Measurements from ENCODE around the gene LDHD.

The LDHD gene

GRCh38 chr16:75101635-75102034 lies 14.9 kb downstream of the LDHD start:
- Histone ChIP-seq H3K9ac (ENCODE audit: low read length) (no peak overlapping the region), H3K27ac (ENCODE audit: low read depth, low read length, poor library complexity, severe bottlenecking) (no peak overlapping the region), H3K9me3 (ENCODE audit: low read length) (no peaks in the 10 kb centered on the region), H3K4me3 (ENCODE audit: low read depth, low read length, poor library complexity, severe bottlenecking) (no peak overlapping the region), H3K9me2 (ENCODE audit: low read depth, low read length) (no peaks in the 10 kb centered on the region), H3F3A (ENCODE audit: insufficient read depth, low read length) (no peaks in the 10 kb centered on the region), H4K20me1 (ENCODE audit: insufficient read depth, low read length) (no peaks in the 10 kb centered on the region), H3K4me1 (ENCODE audit: insufficient read depth, low read length, severe bottlenecking) (no peaks in the 10 kb centered on the region), H3K36me3 (ENCODE audit: insufficient read depth, low read length) (no peaks in the 10 kb centered on the region), H3K79me2 (ENCODE audit: insufficient read depth, low read length) (no peaks in the 10 kb centered on the region), H3K27me3 (ENCODE audit: insufficient read depth, low read length) (no peaks in the 10 kb centered on the region), H3K4me2 (ENCODE audit: low read length) (no peak overlapping the region), H2AFZ (ENCODE audit: low read length) (no peak overlapping the region)
- no peak for TF ChIP-seq EZH2 (IDR thresholded peaks at IDR 0.05; ENCODE audit: borderline replicate concordance, low read length)
- TF ChIP-seq CTCF (IDR thresholded peaks at IDR 0.05; ENCODE audit: low read length): no peak

GRCh38 chr16:75100603-75100990 lies 16.0 kb downstream of the LDHD start:
- H3F3A ChIP-seq (ENCODE audit: insufficient read depth, low read length): no peaks in the 10 kb centered on the region
- TF ChIP-seq CTCF (IDR thresholded peaks at IDR 0.05; ENCODE audit: low read length) (no peak), EZH2 (IDR thresholded peaks at IDR 0.05; ENCODE audit: borderline replicate concordance, low read length) (no peak)
- H3K27ac ChIP-seq (ENCODE audit: low read depth, low read length, poor library complexity, severe bottlenecking): no peak overlapping the region
- no peak overlapping the region for H3K4me3 ChIP-seq (ENCODE audit: low read depth, low read length, poor library complexity, severe bottlenecking)
- H3K27me3 ChIP-seq (ENCODE audit: insufficient read depth, low read length): no peaks in the 10 kb centered on the region
- H3K36me3 ChIP-seq (ENCODE audit: insufficient read depth, low read length): no peaks in the 10 kb centered on the region
- H4K20me1 ChIP-seq (ENCODE audit: insufficient read depth, low read length): no peaks in the 10 kb centered on the region
- no peaks in the 10 kb centered on the region for H3K4me1 ChIP-seq (ENCODE audit: insufficient read depth, low read length, severe bottlenecking)
- H3K9ac ChIP-seq (ENCODE audit: low read length): no peak overlapping the region
- no peaks in the 10 kb centered on the region for H3K9me3 ChIP-seq (ENCODE audit: low read length)
- H3K4me2 ChIP-seq (ENCODE audit: low read length): no peak overlapping the region
- no peaks in the 10 kb centered on the region for H3K79me2 ChIP-seq (ENCODE audit: insufficient read depth, low read length)
- no peaks in the 10 kb centered on the region for H3K9me2 ChIP-seq (ENCODE audit: low read depth, low read length)
- no peak overlapping the region for H2AFZ ChIP-seq (ENCODE audit: low read length)

- Histone ChIP-seq H3F3A (ENCODE audit: insufficient read depth, low read length) (no peaks in the 10 kb centered on the region), H3K4me3 (ENCODE audit: low read depth, low read length, poor library complexity, severe bottlenecking) (no peak overlapping the region), H3K27ac (ENCODE audit: low read depth, low read length, poor library complexity, severe bottlenecking) (no peak overlapping the region), H4K20me1 (ENCODE audit: insufficient read depth, low read length) (no peaks in the 10 kb centered on the region), H3K4me2 (ENCODE audit: low read length) (no peak overlapping the region), H3K36me3 (ENCODE audit: insufficient read depth, low read length) (no peaks in the 10 kb centered on the region), H2AFZ (ENCODE audit: low read length) (no peak overlapping the region), H3K9me2 (ENCODE audit: low read depth, low read length) (no peaks in the 10 kb centered on the region), H3K4me1 (ENCODE audit: insufficient read depth, low read length, severe bottlenecking) (no peaks in the 10 kb centered on the region), H3K79me2 (ENCODE audit: insufficient read depth, low read length) (no peaks in the 10 kb centered on the region), H3K27me3 (ENCODE audit: insufficient read depth, low read length) (no peaks in the 10 kb centered on the region), H3K9me3 (ENCODE audit: low read length) (no peaks in the 10 kb centered on the region), H3K9ac (ENCODE audit: low read length) (no peak overlapping the region)
- TF ChIP-seq CTCF (IDR thresholded peaks at IDR 0.05; ENCODE audit: low read length) (no peak), EZH2 (IDR thresholded peaks at IDR 0.05; ENCODE audit: borderline replicate concordance, low read length) (no peak)
These were observed 16.6 kb downstream of the LDHD start for GRCh38 chr16:75099738-75100602.

Measured in OCI-LY1 (cell line).